Kidney (tissue), 14 donors: ENCODE data around the gene CENPC. TPM values are rescaled to one million over a fixed set of nuclear protein-coding genes. Genes with fewer than 3 reads are reported as not detected.

Experiments used
- DNase-seq, 5 donors: peaks; one replicate each; pipeline ENCODE4 v3.0.0-alpha.2; 2013 to 2020
- FAIRE-seq: peaks from 2 replicates; lab custom pipeline; 2012; peaks lifted over from hg19 to GRCh38; lab: Jason Lieb, UNC
- H3K27ac ChIP-seq, 2 donors: one replicate each; pipeline ENCODE4 v1.7.0; 2013; ENCODE audit warnings: low read depth in 2 of 2, low read length in 2 of 2, inconsistent platforms in 1 of 2
- H3K27me3 ChIP-seq: one replicate; pipeline ENCODE4 v1.7.1; 2013; ENCODE audit warnings: low read length, inconsistent platforms; ENCODE audit not compliant: control insufficient read depth, insufficient read depth
- H3K36me3 ChIP-seq, 3 donors: one replicate each; pipeline versions ENCODE4 v1.7.0 to v1.7.1; 2013; ENCODE audit warnings: low read length in 3 of 3, control low read depth in 1 of 3, inconsistent platforms in 1 of 3; ENCODE audit not compliant: insufficient read depth in 3 of 3, control insufficient read depth in 2 of 3
- H3K4me1 ChIP-seq, 3 donors: one replicate each; pipeline versions ENCODE4 v1.7.0 to v1.7.1; 2013; ENCODE audit warnings: low read length in 3 of 3, inconsistent platforms in 1 of 3, low read depth in 1 of 3; ENCODE audit not compliant: control insufficient read depth in 2 of 3, insufficient read depth in 2 of 3
- H3K4me3 ChIP-seq, 3 donors: one replicate each; pipeline versions ENCODE4 v1.7.0 to v1.8.1; 2013; ENCODE audit warnings: low read length in 3 of 3, control low read depth in 1 of 3, inconsistent platforms in 1 of 3
- H3K9ac ChIP-seq, 3 donors: one replicate each; pipeline versions ENCODE4 v1.7.0 to v1.7.1; 2013; ENCODE audit warnings: low read length in 3 of 3, control low read depth in 1 of 3, inconsistent platforms in 1 of 3
- H3K9me3 ChIP-seq, 3 donors: one replicate each; pipeline versions ENCODE4 v1.7.0 to v1.7.1; 2013; ENCODE audit warnings: low read length in 3 of 3, control low read depth in 1 of 3, inconsistent platforms in 1 of 3; ENCODE audit not compliant: control insufficient read depth in 2 of 3, insufficient read depth in 1 of 3
- intact Hi-C: fragments of 100-400 bp; cut with DNase I; formaldehyde crosslinking; loops from one replicate; pipeline ENCODE4 v1.11.1; 2022
- polyA plus RNA-seq: library from polyadenylated mRNA; stranded (reverse); fragments of 350-450 nt; fragmentation: Illumina TruSeq; extraction: RNeasy Lipid Tissue Mini Kit (QIAGEN cat#74804); gene quantifications from one replicate; pipeline ENCODE4 v1.2.3, GENCODE V29; 2014; ENCODE audit warnings: low read depth, low replicate concordance; ENCODE audit not compliant: insufficient read depth
- total RNA-seq: library from RNA; stranded (reverse); fragmentation: NEBNext Ultra II Directional; extraction: Animal tissue kit (Norgen Biotek cat#: 25700); gene quantifications from one replicate; pipeline ENCODE4 v1.2.1, GENCODE V29; 2021
- TF ChIP-seq, protein P1 (sequence below): IDR thresholded peaks from 3 replicates; pipeline ENCODE4 v1.5.1; 2012; ENCODE audit warnings: mild to moderate bottlenecking, moderate library complexity, borderline replicate concordance; ENCODE audit not compliant: insufficient read depth; ENCODE audit errors: extremely low read depth
- donor health status: control.
- donor health status: control.
- donor health status: control.
- donor health status: control.
- donor health status: control.
- donor health status: DM: yes; HTN: yes; CAD: no.
- donor health status: Normal renal cell carcinoma (clear cell type).

The CENPC gene
- total and polyA plus RNA-seq, 2 donors from 2014 or later: 4.6 to 24.7 TPM

DNA sequence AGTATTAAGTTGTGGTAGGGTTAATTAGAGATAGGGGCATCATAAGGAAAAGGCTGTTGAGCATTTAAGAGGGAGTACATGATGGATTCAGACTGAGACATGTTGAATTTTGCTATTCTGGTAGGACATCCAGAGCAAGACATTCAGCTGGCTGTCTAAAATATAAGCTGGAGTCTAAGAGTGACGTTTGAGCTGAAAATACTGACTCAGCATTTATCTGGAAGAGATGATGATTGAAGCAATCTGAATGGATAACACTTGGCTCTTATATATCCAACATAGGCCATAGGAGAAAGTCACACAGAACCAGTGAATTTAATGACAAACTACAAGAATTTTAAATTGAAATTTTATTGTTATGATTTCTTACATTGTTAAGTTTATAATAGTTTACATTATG is 114.3 kb downstream of the CENPC start:
- Histone ChIP-seq H3K9me3 (no peaks in the 10 kb centered on the region), H3K9ac (no peak overlapping the region), H3K4me1 (peaks cover 0 to 3% (median 0%) of the 10 kb centered on the region in 3 donors), H3K27ac (no peak overlapping the region), H3K27me3 (no peaks in the 10 kb centered on the region), H3K36me3 (no peaks in the 10 kb centered on the region), H3K4me3 (no peak overlapping the region)
- intact Hi-C loops: no loop called here
- no peak for DNase-seq
- no peak for FAIRE-seq
- TF ChIP-seq, protein P1, sequence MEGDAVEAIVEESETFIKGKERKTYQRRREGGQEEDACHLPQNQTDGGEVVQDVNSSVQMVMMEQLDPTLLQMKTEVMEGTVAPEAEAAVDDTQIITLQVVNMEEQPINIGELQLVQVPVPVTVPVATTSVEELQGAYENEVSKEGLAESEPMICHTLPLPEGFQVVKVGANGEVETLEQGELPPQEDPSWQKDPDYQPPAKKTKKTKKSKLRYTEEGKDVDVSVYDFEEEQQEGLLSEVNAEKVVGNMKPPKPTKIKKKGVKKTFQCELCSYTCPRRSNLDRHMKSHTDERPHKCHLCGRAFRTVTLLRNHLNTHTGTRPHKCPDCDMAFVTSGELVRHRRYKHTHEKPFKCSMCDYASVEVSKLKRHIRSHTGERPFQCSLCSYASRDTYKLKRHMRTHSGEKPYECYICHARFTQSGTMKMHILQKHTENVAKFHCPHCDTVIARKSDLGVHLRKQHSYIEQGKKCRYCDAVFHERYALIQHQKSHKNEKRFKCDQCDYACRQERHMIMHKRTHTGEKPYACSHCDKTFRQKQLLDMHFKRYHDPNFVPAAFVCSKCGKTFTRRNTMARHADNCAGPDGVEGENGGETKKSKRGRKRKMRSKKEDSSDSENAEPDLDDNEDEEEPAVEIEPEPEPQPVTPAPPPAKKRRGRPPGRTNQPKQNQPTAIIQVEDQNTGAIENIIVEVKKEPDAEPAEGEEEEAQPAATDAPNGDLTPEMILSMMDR: no peak

DNA sequence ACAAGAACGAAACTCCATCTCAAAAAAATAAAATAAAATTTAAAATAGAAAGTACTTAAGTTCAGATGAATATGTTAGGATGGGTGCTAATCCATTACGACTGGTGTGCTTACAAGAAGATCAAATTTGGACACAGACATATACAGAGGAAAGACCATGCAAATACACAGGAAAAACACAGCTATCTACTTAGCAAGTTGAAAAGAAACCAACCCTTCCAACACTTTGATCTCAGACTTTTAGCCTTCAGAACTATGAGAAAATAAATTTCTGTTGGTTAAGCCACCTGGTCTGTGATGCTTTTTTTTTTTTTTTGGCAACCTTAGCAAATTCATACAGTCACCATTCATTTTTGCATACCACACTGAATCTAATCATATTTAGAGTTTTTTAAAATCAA is 116.5 kb downstream of the CENPC start:
- no peaks in the 10 kb centered on the region for H3K27me3 ChIP-seq
- H3K27ac ChIP-seq: no peak overlapping the region
- H3K4me3 ChIP-seq: no peak overlapping the region
- DNase-seq (no peak), FAIRE-seq (no peak)
- H3K9me3 ChIP-seq: no peaks in the 10 kb centered on the region
- TF ChIP-seq, protein P1: no peak
- no peak overlapping the region for H3K9ac ChIP-seq
- H3K4me1 ChIP-seq: no peaks in the 10 kb centered on the region
- no peaks in the 10 kb centered on the region for H3K36me3 ChIP-seq
- intact Hi-C loops: no loop called here

Other genes with a start within 250 kb of the CENPC start
- gene STAP1, start 13.2 kb upstream of the CENPC start, total RNA-seq: 3.9 TPM
- gene STAP1, start 13.2 kb upstream of the CENPC start, polyA plus RNA-seq: 17.9 TPM
- 45.8 TPM for gene UBA6, start 155.7 kb upstream of the CENPC start, total RNA-seq
- gene UBA6, start 155.7 kb upstream of the CENPC start, polyA plus RNA-seq: 5.2 TPM
- not detected for gene GNRHR, start 208.9 kb upstream of the CENPC start, total RNA-seq
- gene GNRHR, start 208.9 kb upstream of the CENPC start, polyA plus RNA-seq: not detected